Neural progenitor cell (in vitro differentiated cells): ENCODE data around the gene OBSL1. TPM values are rescaled to one million over a fixed set of nuclear protein-coding genes. Genes with fewer than 3 reads are reported as not detected.

Experiments
- DNase-seq: peaks from one replicate; pipeline ENCODE4 v3.0.0-alpha.2; 2016; ENCODE audit warnings: low spot score
- H2AFZ ChIP-seq: fragments of 200-600 bp; sonication (generic); replicated peaks from 2 replicates; pipeline ENCODE4 v1.6.1; 2016; ENCODE audit warnings: antibody characterized with exemption
- H3F3A ChIP-seq: fragments of 200-600 bp; sonication (generic); 2 replicates; pipeline ENCODE4 v1.6.1; 2016; ENCODE audit warnings: antibody characterized with exemption, low read depth
- H3K27ac ChIP-seq: fragments of 200-600 bp; sonication (generic); 2 replicates; pipeline ENCODE4 v1.5.1; 2016; ENCODE audit warnings: mild to moderate bottlenecking
- H3K27me3 ChIP-seq: fragments of 200-600 bp; sonication (generic); 2 replicates; pipeline ENCODE4 v1.6.1; 2016; ENCODE audit warnings: mild to moderate bottlenecking, moderate library complexity
- H3K36me3 ChIP-seq: fragments of 200-600 bp; sonication (generic); 2 replicates; pipeline ENCODE4 v1.5.1; 2016
- H3K4me1 ChIP-seq: fragments of 200-600 bp; sonication (generic); 2 replicates; pipeline ENCODE4 v1.6.1; 2016; ENCODE audit warnings: mixed run types
- H3K4me2 ChIP-seq: fragments of 200-600 bp; sonication (generic); 2 replicates; pipeline ENCODE4 v1.6.1; 2016
- H3K4me3 ChIP-seq: fragments of 200-600 bp; sonication (generic); 2 replicates; pipeline ENCODE4 v1.5.1; 2016
- H3K79me2 ChIP-seq: fragments of 200-600 bp; sonication (generic); 2 replicates; pipeline ENCODE4 v1.6.1; 2016; ENCODE audit warnings: low read depth
- H3K9ac ChIP-seq: fragments of 200-600 bp; sonication (generic); 2 replicates; pipeline ENCODE4 v1.6.1; 2016
- H3K9me3 ChIP-seq: fragments of 200-600 bp; sonication (generic); 2 replicates; pipeline ENCODE4 v1.5.1; 2016; ENCODE audit warnings: low read depth
- H4K20me1 ChIP-seq: fragments of 200-600 bp; sonication (generic); 2 replicates; pipeline ENCODE4 v1.6.1; 2016; ENCODE audit warnings: low read depth
- H3K27ac Mint-ChIP-seq: 3 replicates; pipeline ENCODE4 v1.8.0; 2021; ENCODE audit warnings: mixed read lengths
- H3K27me3 Mint-ChIP-seq: 2 replicates; pipeline ENCODE4 v1.8.0; 2022; ENCODE audit warnings: low read depth, mild to moderate bottlenecking, inconsistent platforms, moderate library complexity, mixed read lengths; ENCODE audit not compliant: insufficient read depth
- H3K36me3 Mint-ChIP-seq: 3 replicates; pipeline ENCODE4 v1.8.0; 2021; ENCODE audit warnings: mixed read lengths
- H3K4me1 Mint-ChIP-seq: 3 replicates; pipeline ENCODE4 v1.8.0; 2021; ENCODE audit warnings: mixed read lengths
- H3K4me3 Mint-ChIP-seq: 3 replicates; pipeline ENCODE4 v1.8.0; 2021; ENCODE audit warnings: mild to moderate bottlenecking, moderate library complexity, mixed read lengths
- H3K9me3 Mint-ChIP-seq: 3 replicates; pipeline ENCODE4 v1.8.0; 2020; ENCODE audit warnings: mixed read lengths
- EZH2 ChIP-seq: fragments of 200-600 bp; sonication (generic); IDR thresholded peaks from 2 replicates; pipeline ENCODE4 v1.6.1; 2017; ENCODE audit warnings: antibody characterized with exemption, mild to moderate bottlenecking, moderate library complexity
- EZH2phosphoT487 ChIP-seq: fragments of 200-600 bp; sonication (generic); IDR thresholded peaks from 2 replicates; pipeline ENCODE4 v1.6.1; 2017; ENCODE audit warnings: antibody characterized with exemption
- total RNA-seq: library from RNA; depleted of rRNA; stranded (reverse); fragments of >200 nt; gene quantifications from 2 replicates; pipeline ENCODE4 v1.2.3, GENCODE V29; 2015; ENCODE audit warnings: low replicate concordance
- TF ChIP-seq, protein P1 (sequence below): fragments of 200-600 bp; sonication (generic); IDR thresholded peaks from 2 replicates; pipeline ENCODE4 v1.5.1; 2017; ENCODE audit warnings: antibody characterized with exemption, mild to moderate bottlenecking

OBSL1 gene
- total RNA-seq, 1 donor from 2014 or later, result 31.0 TPM

DNA sequence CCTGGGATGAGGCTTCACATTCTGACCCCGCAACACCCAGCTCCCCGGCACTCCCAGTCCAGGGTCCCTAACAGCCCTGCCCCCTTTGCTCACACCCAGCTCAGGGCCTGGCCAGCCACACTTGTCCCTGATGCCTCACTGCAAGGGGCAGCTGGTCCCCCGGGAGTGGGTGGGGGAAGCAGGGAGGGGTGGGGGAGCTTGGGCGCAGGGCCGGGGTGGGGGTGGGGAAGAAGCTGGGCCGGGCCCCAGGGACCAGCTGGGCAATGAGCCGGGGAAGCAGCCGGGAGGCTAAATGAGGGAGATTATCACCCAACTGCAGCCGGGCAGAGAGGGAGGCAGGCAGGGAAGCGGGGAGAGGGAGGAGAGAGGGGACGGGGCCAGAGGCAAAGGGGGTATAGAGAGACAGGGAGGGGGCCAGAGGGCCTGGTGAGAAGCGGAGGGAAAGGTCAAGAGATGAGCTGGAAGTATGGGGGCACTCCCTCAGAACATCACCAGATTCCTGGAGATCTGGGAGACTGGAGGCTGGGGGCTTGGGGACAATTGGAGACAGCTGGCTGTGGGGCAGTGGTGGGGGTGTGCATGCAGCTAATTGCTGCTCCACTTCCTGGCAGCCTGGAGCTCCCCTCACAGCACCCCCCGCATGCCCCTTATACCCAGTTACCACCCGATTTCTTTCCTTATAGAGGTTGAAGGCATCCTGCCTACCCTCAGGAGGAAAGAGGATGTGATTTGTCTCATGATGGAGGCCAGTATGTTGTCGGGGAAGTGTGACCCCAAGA is 59.6 kb downstream of the OBSL1 start:
- no peak overlapping the region for H3K27ac ChIP-seq
- Mint-ChIP-seq H3K9me3 (no peaks in the 10 kb centered on the region), H3K36me3 (no peaks in the 10 kb centered on the region), H3K4me3 (peak overlapping the region; percentile 8), H3K4me1 (peaks cover 71% of the 10 kb centered on the region), H3K27me3 (peaks cover 36% of the 10 kb centered on the region), H3K27ac (peak overlapping the region; percentile 25)
- H3K36me3 ChIP-seq, result no peaks in the 10 kb centered on the region
- no peaks in the 10 kb centered on the region for H3K79me2 ChIP-seq
- H3K4me2 ChIP-seq, result peak overlapping the region; percentile 80
- peaks cover 44% of the 10 kb centered on the region for H3F3A ChIP-seq
- H3K9ac ChIP-seq, result no peak overlapping the region
- H2AFZ ChIP-seq, result no peak overlapping the region
- H3K4me1 ChIP-seq, result peaks cover 75% of the 10 kb centered on the region
- no peak overlapping the region for H3K4me3 ChIP-seq
- DNase-seq, result peak; percentile 41
- no peaks in the 10 kb centered on the region for H3K9me3 ChIP-seq
- peaks cover 36% of the 10 kb centered on the region for H3K27me3 ChIP-seq
- no peak for TF ChIP-seq EZH2phosphoT487
- no peak for TF ChIP-seq EZH2
- TF ChIP-seq, protein P1, sequence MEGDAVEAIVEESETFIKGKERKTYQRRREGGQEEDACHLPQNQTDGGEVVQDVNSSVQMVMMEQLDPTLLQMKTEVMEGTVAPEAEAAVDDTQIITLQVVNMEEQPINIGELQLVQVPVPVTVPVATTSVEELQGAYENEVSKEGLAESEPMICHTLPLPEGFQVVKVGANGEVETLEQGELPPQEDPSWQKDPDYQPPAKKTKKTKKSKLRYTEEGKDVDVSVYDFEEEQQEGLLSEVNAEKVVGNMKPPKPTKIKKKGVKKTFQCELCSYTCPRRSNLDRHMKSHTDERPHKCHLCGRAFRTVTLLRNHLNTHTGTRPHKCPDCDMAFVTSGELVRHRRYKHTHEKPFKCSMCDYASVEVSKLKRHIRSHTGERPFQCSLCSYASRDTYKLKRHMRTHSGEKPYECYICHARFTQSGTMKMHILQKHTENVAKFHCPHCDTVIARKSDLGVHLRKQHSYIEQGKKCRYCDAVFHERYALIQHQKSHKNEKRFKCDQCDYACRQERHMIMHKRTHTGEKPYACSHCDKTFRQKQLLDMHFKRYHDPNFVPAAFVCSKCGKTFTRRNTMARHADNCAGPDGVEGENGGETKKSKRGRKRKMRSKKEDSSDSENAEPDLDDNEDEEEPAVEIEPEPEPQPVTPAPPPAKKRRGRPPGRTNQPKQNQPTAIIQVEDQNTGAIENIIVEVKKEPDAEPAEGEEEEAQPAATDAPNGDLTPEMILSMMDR, result no peak
- no peaks in the 10 kb centered on the region for H4K20me1 ChIP-seq

DNA sequence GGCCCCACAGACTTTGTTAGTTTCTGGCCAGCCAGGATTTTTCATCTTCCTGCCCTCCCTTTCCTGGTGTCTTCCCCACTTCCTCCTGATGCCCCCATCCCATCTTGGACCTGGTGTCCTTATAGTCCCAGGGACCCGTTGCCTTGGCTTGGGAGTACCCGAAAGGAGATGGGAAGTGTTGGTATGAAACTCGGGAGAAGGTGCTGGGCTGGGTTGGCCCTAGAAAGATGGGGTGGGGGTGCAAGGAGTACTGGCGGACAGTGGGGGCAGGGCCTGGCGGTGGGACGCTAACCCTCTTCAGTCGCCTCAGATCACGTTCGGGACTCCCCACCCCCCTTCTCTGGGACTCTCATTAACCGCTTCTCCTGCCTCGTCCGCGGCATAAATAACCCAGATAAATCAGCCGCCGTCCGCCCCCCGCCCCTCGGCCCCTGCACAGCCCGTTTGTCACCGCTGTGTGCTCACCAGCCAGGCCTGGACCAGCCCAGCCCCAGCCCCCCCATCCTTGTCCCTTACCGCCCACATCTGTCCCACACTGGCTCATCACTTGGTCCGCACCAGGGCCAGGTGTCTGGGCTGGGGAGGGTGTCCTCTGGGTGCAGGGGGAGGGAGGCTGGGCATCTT is 60.7 kb downstream of the OBSL1 start:
- H3K9me3 Mint-ChIP-seq, result no peaks in the 10 kb centered on the region
- H3K4me3 ChIP-seq, result peak overlapping the region; percentile 43
- H3F3A ChIP-seq, result peaks cover 50% of the 10 kb centered on the region
- H4K20me1 ChIP-seq, result no peaks in the 10 kb centered on the region
- peaks cover 78% of the 10 kb centered on the region for H3K4me1 ChIP-seq
- peak; percentile 40 for DNase-seq
- peak overlapping the region; percentile 80 for H3K4me2 ChIP-seq
- no peak overlapping the region for H3K9ac ChIP-seq
- H2AFZ ChIP-seq, result no peak overlapping the region
- H3K36me3 Mint-ChIP-seq, result no peaks in the 10 kb centered on the region
- H3K27me3 ChIP-seq, result peaks cover 27% of the 10 kb centered on the region
- H3K36me3 ChIP-seq, result no peaks in the 10 kb centered on the region
- no peak for TF ChIP-seq EZH2phosphoT487
- no peak for TF ChIP-seq EZH2
- TF ChIP-seq, protein P1, result no peak
- H3K79me2 ChIP-seq, result no peaks in the 10 kb centered on the region
- no peak overlapping the region for H3K27ac ChIP-seq
- H3K4me3 Mint-ChIP-seq, result peak overlapping the region; percentile 84
- H3K27ac Mint-ChIP-seq, result peak overlapping the region; percentile 91
- peaks cover 29% of the 10 kb centered on the region for H3K27me3 Mint-ChIP-seq
- peaks cover 67% of the 10 kb centered on the region for H3K4me1 Mint-ChIP-seq
- no peaks in the 10 kb centered on the region for H3K9me3 ChIP-seq

GRCh38 chr2:219509780-219510511 is 61.4 kb downstream of the OBSL1 start:
- no peak for TF ChIP-seq EZH2
- no peak for TF ChIP-seq EZH2phosphoT487
- TF ChIP-seq, protein P1, result peak; percentile 70
- H3K4me1 ChIP-seq, result peaks cover 78% of the 10 kb centered on the region
- H4K20me1 ChIP-seq, result no peaks in the 10 kb centered on the region
- H3K27ac ChIP-seq, result no peak overlapping the region
- Mint-ChIP-seq H3K4me3 (peak overlapping the region; percentile 84), H3K9me3 (no peaks in the 10 kb centered on the region), H3K27ac (peak overlapping the region; percentile 91), H3K36me3 (no peaks in the 10 kb centered on the region), H3K4me1 (peaks cover 65% of the 10 kb centered on the region), H3K27me3 (peaks cover 26% of the 10 kb centered on the region)
- no peak overlapping the region for H2AFZ ChIP-seq
- H3K27me3 ChIP-seq, result peaks cover 20% of the 10 kb centered on the region
- no peaks in the 10 kb centered on the region for H3K79me2 ChIP-seq
- peak overlapping the region; percentile 43 for H3K4me3 ChIP-seq
- H3K4me2 ChIP-seq, result peak overlapping the region; percentile 80
- peaks cover 50% of the 10 kb centered on the region for H3F3A ChIP-seq
- H3K36me3 ChIP-seq, result no peaks in the 10 kb centered on the region
- H3K9ac ChIP-seq, result no peak overlapping the region
- DNase-seq, result peak; percentile 88
- H3K9me3 ChIP-seq, result no peaks in the 10 kb centered on the region
